Uterus (tissue), 4 donors: ENCODE data around the gene DLG5. TPM values are rescaled to one million over a fixed set of nuclear protein-coding genes. Genes with fewer than 3 reads are reported as not detected.

Experiments
- DNase-seq, 2 donors: peaks; one replicate each; pipeline ENCODE4 v3.0.0-alpha.2; 2019 to 2020
- H3K27ac ChIP-seq, 2 donors: fragments of 200-600 bp; sonication (generic); 1 replicate in 1 of 2; 2 replicates in 1 of 2; pipeline ENCODE4 v1.5.1; 2016 to 2018
- H3K27me3 ChIP-seq, 2 donors: fragments of 200-600 bp; sonication (generic); one replicate each; pipeline ENCODE4 v1.5.1; 2018 to 2019; ENCODE audit warnings: control low read depth in 1 of 2
- H3K36me3 ChIP-seq, 2 donors: fragments of 200-600 bp; sonication (generic); one replicate each; pipeline ENCODE4 v1.5.1; 2019; ENCODE audit warnings: control low read depth in 1 of 2
- H3K4me1 ChIP-seq, 2 donors: fragments of 200-600 bp; sonication (generic); one replicate each; pipeline ENCODE4 v1.5.1; 2018 to 2019; ENCODE audit warnings: control low read depth in 1 of 2
- H3K4me3 ChIP-seq, 2 donors: fragments of 200-600 bp; sonication (generic); 1 replicate in 1 of 2; 2 replicates in 1 of 2; pipeline ENCODE4 v1.5.1; 2018 to 2019; ENCODE audit warnings: mild to moderate bottlenecking in 1 of 2
- H3K9me3 ChIP-seq, 2 donors: fragments of 200-600 bp; sonication (generic); one replicate each; pipeline ENCODE4 v1.5.1; 2019; ENCODE audit warnings: control low read depth in 1 of 2
- POLR2A ChIP-seq, 2 donors: fragments of 450-650 bp; IDR thresholded peaks; one replicate each; pipeline ENCODE4 v1.6.1; 2016; ENCODE audit warnings: antibody characterized with exemption in 2 of 2, mild to moderate bottlenecking in 1 of 2, moderate library complexity in 1 of 2
- intact Hi-C: fragments of 100-400 bp; cut with DNase I; formaldehyde crosslinking; loops from one replicate; pipeline ENCODE4 v1.15.1; 2023; ENCODE audit warnings: low total_unique reads
- total RNA-seq, 4 donors: library from RNA; depleted of rRNA in 3 of 4; stranded (reverse); fragments of >200 nt in 3 of 4; gene quantifications; one replicate each; pipeline versions ENCODE4 v1.1.0 to v1.2.4, GENCODE V29; 2014 to 2023
- TF ChIP-seq, protein P1 (sequence below), 4 experiments: fragments of 200-600 bp in 2 of 4; fragments of 450-650 bp in 2 of 4; sonication (generic) in 2 of 4; IDR thresholded peaks; one replicate each; pipeline ENCODE4 v1.5.1; 2016 to 2019; ENCODE audit warnings: antibody characterized with exemption in 4 of 4, mild to moderate bottlenecking in 2 of 4, moderate library complexity in 1 of 4
- donor health status: DM: yes; HTN: yes; CAD: no.

The DLG5 gene
- total RNA-seq, 4 donors from 2014 or later: 27.1 to 72.6 (median 46.5) TPM

DNA sequence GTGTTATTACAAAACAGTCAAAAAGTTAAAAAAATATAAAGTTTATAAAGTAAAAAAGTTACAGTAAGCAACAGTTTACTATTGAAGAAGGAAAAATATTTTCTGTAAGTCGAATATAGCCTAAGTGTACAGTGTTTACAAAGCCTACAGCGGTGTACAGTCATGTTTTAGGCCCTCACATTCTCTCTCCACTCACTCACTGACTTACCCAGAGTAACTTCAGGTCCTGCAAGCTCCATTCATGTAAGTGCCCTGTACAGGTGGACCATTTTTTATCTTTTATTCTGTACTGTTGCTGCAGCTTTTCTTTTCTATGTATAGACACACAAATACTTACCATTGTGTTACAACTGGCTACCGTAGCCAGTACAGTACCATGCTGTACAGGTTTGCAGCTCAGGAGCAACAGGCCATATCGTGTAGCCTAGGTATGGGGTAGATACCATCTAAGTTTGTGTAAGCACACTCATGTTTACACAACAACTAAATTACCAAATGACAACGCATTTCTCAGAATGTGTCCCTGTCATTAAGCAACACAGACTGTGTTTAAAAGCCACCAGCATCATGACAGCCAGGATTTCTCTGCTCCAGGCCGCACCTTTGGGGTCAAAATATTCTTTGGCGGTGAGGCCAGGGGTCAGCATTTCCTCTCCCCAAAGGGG is 67.2 kb downstream of the DLG5 start:
- Histone ChIP-seq H3K9me3 (no peaks in the 10 kb centered on the region), H3K36me3 (no peaks in the 10 kb centered on the region), H3K4me1 (no peaks in the 10 kb centered on the region), H3K27ac (no peak overlapping the region), H3K27me3 (no peaks in the 10 kb centered on the region), H3K4me3 (no peak overlapping the region)
- TF ChIP-seq, protein P1, sequence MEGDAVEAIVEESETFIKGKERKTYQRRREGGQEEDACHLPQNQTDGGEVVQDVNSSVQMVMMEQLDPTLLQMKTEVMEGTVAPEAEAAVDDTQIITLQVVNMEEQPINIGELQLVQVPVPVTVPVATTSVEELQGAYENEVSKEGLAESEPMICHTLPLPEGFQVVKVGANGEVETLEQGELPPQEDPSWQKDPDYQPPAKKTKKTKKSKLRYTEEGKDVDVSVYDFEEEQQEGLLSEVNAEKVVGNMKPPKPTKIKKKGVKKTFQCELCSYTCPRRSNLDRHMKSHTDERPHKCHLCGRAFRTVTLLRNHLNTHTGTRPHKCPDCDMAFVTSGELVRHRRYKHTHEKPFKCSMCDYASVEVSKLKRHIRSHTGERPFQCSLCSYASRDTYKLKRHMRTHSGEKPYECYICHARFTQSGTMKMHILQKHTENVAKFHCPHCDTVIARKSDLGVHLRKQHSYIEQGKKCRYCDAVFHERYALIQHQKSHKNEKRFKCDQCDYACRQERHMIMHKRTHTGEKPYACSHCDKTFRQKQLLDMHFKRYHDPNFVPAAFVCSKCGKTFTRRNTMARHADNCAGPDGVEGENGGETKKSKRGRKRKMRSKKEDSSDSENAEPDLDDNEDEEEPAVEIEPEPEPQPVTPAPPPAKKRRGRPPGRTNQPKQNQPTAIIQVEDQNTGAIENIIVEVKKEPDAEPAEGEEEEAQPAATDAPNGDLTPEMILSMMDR (IDR thresholded peaks at IDR 0.05): no peak
- TF ChIP-seq POLR2A (IDR thresholded peaks at IDR 0.05): no peak
- DNase-seq: no peak
- intact Hi-C loops: no loop called here

DNA sequence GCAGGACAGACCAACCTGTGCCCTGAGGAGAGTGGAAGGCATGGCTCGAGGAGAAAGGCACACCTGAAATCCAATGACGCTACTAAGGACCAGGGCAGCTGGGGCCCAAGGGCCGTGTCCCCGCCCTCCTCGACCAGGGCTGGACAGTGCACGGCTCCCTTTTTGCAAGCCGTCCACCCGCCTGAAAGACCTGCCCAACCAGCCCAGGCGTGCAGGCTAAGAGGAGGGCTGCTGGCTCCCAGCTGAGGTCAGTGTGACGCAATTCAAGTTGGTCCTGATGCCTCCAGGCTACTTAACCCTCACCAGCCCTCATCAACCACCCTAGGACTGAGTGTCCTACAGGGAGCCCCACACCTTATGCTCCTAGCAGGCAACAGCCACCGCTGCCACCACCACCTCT is 69.3 kb downstream of the DLG5 start:
- Histone ChIP-seq H3K27ac (no peak overlapping the region), H3K9me3 (no peaks in the 10 kb centered on the region), H3K4me3 (no peak overlapping the region), H3K36me3 (no peaks in the 10 kb centered on the region), H3K27me3 (no peaks in the 10 kb centered on the region), H3K4me1 (no peaks in the 10 kb centered on the region)
- TF ChIP-seq POLR2A (IDR thresholded peaks at IDR 0.05): no peak
- TF ChIP-seq, protein P1 (IDR thresholded peaks at IDR 0.05): no peak
- no peak for DNase-seq
- intact Hi-C loops: no loop called here

DNA sequence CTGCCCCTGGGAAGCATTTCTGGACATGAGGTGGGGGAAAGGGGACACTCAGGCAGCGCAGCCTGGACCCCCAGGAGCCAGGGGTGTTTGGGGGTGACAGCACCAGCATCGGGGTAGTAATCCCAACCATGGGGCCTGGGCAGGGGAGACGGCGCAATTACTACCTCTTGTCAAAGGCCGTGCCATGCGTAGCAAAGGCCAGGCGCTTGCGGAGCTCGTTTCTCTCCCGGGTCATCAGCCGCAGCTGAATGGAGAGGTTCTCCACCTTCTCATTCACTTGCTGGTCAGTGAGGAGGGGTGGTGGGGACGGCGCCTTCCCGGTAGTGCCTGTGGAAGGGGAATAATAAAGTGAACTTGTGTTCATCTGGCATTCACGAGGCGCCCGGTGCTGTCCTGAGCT is 70.0 kb downstream of the DLG5 start:
- H3K27me3 ChIP-seq: no peaks in the 10 kb centered on the region
- no peaks in the 10 kb centered on the region for H3K4me1 ChIP-seq
- no peaks in the 10 kb centered on the region for H3K9me3 ChIP-seq
- intact Hi-C loops: no loop called here
- H3K36me3 ChIP-seq: no peaks in the 10 kb centered on the region
- H3K4me3 ChIP-seq: no peak overlapping the region
- no peak for DNase-seq
- TF ChIP-seq POLR2A (IDR thresholded peaks at IDR 0.05): no peak
- TF ChIP-seq, protein P1 (IDR thresholded peaks at IDR 0.05): no peak
- H3K27ac ChIP-seq: no peak overlapping the region

DNA sequence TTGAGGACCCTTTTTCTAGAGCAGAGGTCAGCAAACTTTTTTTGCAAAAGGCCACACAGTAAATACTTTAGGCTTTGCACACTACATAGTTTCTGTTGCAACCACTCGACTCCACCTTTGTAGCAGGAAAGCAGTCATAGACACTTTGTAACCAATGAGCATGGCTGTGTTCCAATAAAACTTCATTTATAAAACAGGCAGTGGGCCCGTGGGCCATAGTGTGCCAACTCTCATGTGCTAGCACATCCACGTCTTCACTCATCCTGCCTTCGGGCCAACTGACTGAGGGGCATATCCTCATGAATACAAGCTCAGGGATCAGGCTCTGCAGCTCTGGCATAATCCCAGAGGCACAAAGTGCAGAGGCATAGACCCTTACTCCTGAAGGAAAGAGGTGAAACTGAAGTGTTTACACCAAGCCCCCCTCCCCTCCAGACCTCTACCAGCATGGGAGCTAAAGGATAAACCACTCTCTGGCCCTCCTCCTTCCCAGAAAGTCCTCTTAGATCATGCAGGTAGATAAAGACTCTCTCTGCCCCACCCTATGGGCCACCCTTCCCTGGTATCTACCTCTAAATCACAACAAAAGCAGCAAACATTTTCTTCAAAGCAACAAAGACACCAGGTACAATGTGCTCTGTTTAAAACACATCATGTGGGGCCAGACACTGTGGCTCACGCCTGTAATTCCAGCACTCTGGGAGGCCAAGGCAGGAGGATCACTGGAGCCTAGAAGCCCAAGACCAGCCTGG is 71.0 kb downstream of the DLG5 start:
- DNase-seq: no peak
- TF ChIP-seq, protein P1 (IDR thresholded peaks at IDR 0.05): no peak
- TF ChIP-seq POLR2A (IDR thresholded peaks at IDR 0.05): no peak
- Histone ChIP-seq H3K4me1 (no peaks in the 10 kb centered on the region), H3K9me3 (no peaks in the 10 kb centered on the region), H3K27ac (no peak overlapping the region), H3K36me3 (no peaks in the 10 kb centered on the region), H3K27me3 (no peaks in the 10 kb centered on the region), H3K4me3 (no peak overlapping the region)
- intact Hi-C loops: no loop called here

DNA sequence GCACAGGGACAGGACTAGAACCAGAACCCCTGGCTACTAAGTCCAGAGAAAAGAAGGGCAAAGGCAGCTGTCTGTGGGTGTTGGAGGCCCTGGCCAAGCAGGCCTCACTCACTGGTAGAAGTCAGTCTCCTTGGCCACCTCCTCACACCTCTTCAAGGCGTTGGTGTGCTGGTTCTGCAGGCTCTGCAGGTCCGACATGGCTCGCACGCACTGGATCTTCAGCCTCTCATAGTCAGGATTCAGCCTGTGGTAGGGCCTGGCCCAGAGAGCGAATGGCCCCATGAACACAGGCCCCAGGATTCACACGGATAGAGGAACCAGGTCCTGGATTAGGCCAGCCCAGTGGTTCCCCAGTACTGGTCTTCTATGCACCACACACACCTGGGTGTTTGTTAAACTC is 72.4 kb downstream of the DLG5 start:
- Histone ChIP-seq H3K27me3 (no peaks in the 10 kb centered on the region), H3K36me3 (no peaks in the 10 kb centered on the region), H3K27ac (no peak overlapping the region), H3K4me3 (no peak overlapping the region), H3K4me1 (no peaks in the 10 kb centered on the region), H3K9me3 (no peaks in the 10 kb centered on the region)
- intact Hi-C loops: no loop called here
- DNase-seq: no peak
- no peak for TF ChIP-seq POLR2A (IDR thresholded peaks at IDR 0.05)
- TF ChIP-seq, protein P1 (IDR thresholded peaks at IDR 0.05): no peak
